Natural killer cell treated with Interleukin-12 subunit alpha and Interleukin-12 subunit beta and Interleukin-15 and Interleukin-18, amount 100 ng/mL, for 72 hours (primary cell): Measurements from ENCODE around the gene CD1E. TPM values are rescaled to one million over a fixed set of nuclear protein-coding genes. Genes with fewer than 3 reads are reported as not detected.
"Not testable (repeated sequence)": the region's sequence is repeated elsewhere in the genome, so short reads cannot be mapped to it uniquely, and the experiment has no call there.

Experiments used
- ATAC-seq, 2 donors: fragments of 150-1000 bp; cut with Tn5 transposase in 1 of 2; sonication (Bioruptor Pico), chemical (Tn5 transposase) in 1 of 2; 2 replicates each; pipeline ENCODE4 v1.10.0; 2021
- DNase-seq: peaks from one replicate; pipeline ENCODE4 v3.0.0; 2022; ENCODE audit warnings: low spot score
- H3K27ac Mint-ChIP-seq, 2 donors: 1 replicate in 1 of 2; 2 replicates in 1 of 2; pipeline ENCODE4 v1.8.0; 2022; ENCODE audit warnings: mixed read lengths in 2 of 2, mild to moderate bottlenecking in 1 of 2, moderate library complexity in 1 of 2
- H3K27me3 Mint-ChIP-seq, 2 donors: 1 replicate in 1 of 2; 2 replicates in 1 of 2; pipeline ENCODE4 v1.8.0; 2022; ENCODE audit warnings: mixed read lengths in 2 of 2
- H3K36me3 Mint-ChIP-seq: one replicate; pipeline ENCODE4 v1.8.0; 2022; ENCODE audit warnings: mixed read lengths
- H3K4me1 Mint-ChIP-seq, 2 donors: 1 replicate in 1 of 2; 2 replicates in 1 of 2; pipeline ENCODE4 v1.8.0; 2022; ENCODE audit warnings: low read depth in 2 of 2, mixed read lengths in 2 of 2, mild to moderate bottlenecking in 1 of 2
- H3K4me3 Mint-ChIP-seq: one replicate; pipeline ENCODE4 v1.8.0; 2022; ENCODE audit warnings: mixed read lengths
- H3K9me3 Mint-ChIP-seq: 2 replicates; pipeline ENCODE4 v1.8.0; 2022; ENCODE audit warnings: mixed read lengths
- total RNA-seq, 2 donors: library from RNA; stranded (reverse); gene quantifications; one replicate each; pipeline ENCODE4 v1.2.3, GENCODE V29; 2022

The CD1E gene
- total RNA-seq, 2 donors from 2014 or later: not detected

DNA sequence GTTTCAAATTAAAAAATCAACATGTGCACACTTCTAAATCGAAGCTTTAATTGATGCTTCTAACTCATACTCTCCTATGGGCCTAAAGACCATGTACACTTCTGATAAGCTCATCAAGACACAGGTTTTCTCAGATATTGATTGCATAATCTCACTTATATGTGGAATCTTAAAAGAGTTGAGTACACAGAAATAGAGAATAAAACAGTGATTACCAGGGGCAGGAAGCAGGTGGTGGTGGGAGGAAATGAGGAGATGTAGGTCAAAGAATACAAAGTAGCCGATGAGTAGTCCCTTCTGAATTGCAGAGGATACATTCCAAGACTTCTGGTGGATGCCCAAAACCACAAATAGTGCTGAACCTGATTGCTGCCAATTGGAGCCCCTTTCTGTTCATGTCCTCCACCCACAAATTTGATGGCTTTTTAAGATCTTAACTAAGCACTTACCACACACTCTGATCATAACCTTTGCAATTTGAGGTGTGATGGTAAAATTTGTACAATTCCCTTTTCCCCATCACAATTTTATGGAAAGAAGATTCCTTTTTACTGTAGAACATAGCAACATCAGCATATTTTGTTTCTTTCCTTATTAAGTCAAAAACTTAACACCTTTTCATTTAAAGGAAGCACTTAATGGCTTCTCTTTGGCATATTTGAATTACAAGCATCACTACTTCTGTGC is 19.0 kb upstream of the CD1E start:
- H3K27me3 Mint-ChIP-seq: peaks cover 17 to 20% of the 10 kb centered on the region in 2 donors
- no peak for ATAC-seq
- H3K9me3 Mint-ChIP-seq: no peaks in the 10 kb centered on the region
- peaks cover 11 to 20% of the 10 kb centered on the region in 2 donors for H3K4me1 Mint-ChIP-seq
- no peak overlapping the region for H3K27ac Mint-ChIP-seq
- no peak for DNase-seq
- peaks cover 10% of the 10 kb centered on the region for H3K36me3 Mint-ChIP-seq
- no peak overlapping the region for H3K4me3 Mint-ChIP-seq

DNA sequence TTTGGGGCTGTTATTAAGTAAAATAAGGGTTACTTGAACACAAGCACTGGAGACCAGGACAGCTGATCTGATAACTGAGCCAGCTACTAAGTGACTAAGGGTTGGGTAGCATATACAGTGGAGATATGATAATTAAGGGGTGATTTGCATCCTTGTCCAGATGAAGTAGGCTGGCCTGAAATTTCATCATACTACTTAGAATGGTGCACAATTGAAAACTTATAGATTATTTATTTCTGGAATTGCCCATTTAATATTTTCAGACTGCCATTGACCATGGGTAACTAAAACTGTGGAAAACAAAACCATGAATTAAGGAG is 18.5 kb upstream of the CD1E start:
- DNase-seq: no peak
- Mint-ChIP-seq H3K27me3 (peaks cover 17 to 20% of the 10 kb centered on the region in 2 donors), H3K9me3 (no peaks in the 10 kb centered on the region), H3K4me1 (peaks cover 11 to 20% of the 10 kb centered on the region in 2 donors), H3K36me3 (peaks cover 11% of the 10 kb centered on the region), H3K27ac (no peak overlapping the region), H3K4me3 (no peak overlapping the region)
- ATAC-seq: no peak

- Mint-ChIP-seq H3K36me3 (peaks cover 16% of the 10 kb centered on the region), H3K4me1 (peaks cover 11 to 20% of the 10 kb centered on the region in 2 donors), H3K27me3 (peaks cover 20 to 23% of the 10 kb centered on the region in 2 donors)
- not testable (repeated sequence) for H3K4me3 Mint-ChIP-seq, H3K27ac Mint-ChIP-seq, DNase-seq, H3K9me3 Mint-ChIP-seq, ATAC-seq
These were observed 17.3 kb upstream of the CD1E start for GRCh38 chr1:158336413-158336812.

DNA sequence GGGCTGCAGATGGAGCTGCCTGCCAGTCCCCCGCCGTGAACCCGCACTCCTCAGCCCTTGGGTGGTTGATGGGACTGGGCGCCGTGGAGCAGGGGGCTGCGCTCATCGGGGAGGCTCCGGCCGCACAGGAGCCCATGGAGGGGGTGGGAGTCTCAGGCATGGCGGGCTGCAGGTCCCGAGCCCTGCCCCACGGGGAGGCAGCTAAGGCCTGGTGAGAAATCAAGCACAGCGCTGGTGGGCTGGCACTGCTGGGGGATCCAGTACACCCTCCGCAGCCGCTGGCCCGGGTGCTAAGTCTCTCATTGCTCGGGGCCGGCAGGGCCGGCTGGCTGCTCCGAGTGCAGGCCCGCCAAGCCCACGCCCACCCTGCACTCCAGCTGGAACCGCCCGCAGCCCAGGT is 4.7 kb upstream of the CD1E start:
- not testable (repeated sequence) for DNase-seq, H3K9me3 Mint-ChIP-seq, H3K4me1 Mint-ChIP-seq, H3K27ac Mint-ChIP-seq, ATAC-seq, H3K4me3 Mint-ChIP-seq, H3K36me3 Mint-ChIP-seq
- peaks cover 19 to 26% of the 10 kb centered on the region in 2 donors for H3K27me3 Mint-ChIP-seq

DNA sequence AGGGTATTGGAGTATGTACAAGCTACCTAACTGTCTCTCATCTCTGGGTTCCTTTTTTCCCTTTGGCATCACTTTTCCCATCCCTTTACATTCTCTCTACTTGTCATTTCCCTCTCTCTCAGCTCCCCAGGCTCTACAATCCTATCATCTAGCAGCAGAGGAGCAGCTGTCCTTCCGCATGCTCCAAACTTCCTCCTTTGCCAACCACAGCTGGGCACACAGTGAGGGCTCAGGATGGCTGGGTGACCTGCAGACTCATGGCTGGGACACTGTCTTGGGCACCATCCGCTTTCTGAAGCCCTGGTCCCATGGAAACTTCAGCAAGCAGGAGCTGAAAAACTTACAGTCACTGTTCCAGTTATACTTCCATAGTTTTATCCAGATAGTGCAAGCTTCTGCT is 561 bp downstream of the CD1E start:
- ATAC-seq (no peak), DNase-seq (no peak)
- no peaks in the 10 kb centered on the region for H3K36me3 Mint-ChIP-seq
- no peaks in the 10 kb centered on the region for H3K4me1 Mint-ChIP-seq
- H3K27me3 Mint-ChIP-seq: peaks cover 41 to 46% of the 10 kb centered on the region in 2 donors
- no peak overlapping the region for H3K27ac Mint-ChIP-seq
- no peaks in the 10 kb centered on the region for H3K9me3 Mint-ChIP-seq
- H3K4me3 Mint-ChIP-seq: no peak overlapping the region

- Mint-ChIP-seq H3K9me3 (no peaks in the 10 kb centered on the region), H3K27me3 (peaks cover 47 to 58% of the 10 kb centered on the region in 2 donors), H3K36me3 (no peaks in the 10 kb centered on the region), H3K27ac (no peak overlapping the region), H3K4me1 (no peaks in the 10 kb centered on the region), H3K4me3 (no peak overlapping the region)
- DNase-seq: no peak
- no peak for ATAC-seq
These were observed 2.1 kb downstream of the CD1E start for GRCh38 chr1:158355773-158356285.

GRCh38 chr1:158356616-158357015 is 2.9 kb downstream of the CD1E start:
- Mint-ChIP-seq H3K9me3 (no peaks in the 10 kb centered on the region), H3K36me3 (no peaks in the 10 kb centered on the region)

GRCh38 chr1:158357441-158357840 is 3.7 kb downstream of the CD1E start:
- no peak for ATAC-seq
- Mint-ChIP-seq H3K4me1 (no peaks in the 10 kb centered on the region), H3K27ac (no peak overlapping the region), H3K4me3 (no peak overlapping the region), H3K36me3 (no peaks in the 10 kb centered on the region), H3K9me3 (no peaks in the 10 kb centered on the region), H3K27me3 (peaks cover 51 to 65% of the 10 kb centered on the region in 2 donors)
- DNase-seq: no peak

More at GRCh38 chr1:158356616-158357015, 2.9 kb downstream of the CD1E start:
- Mint-ChIP-seq H3K4me3 (no peak overlapping the region), H3K27me3 (peaks cover 47 to 58% of the 10 kb centered on the region in 2 donors), H3K27ac (no peak overlapping the region), H3K4me1 (no peaks in the 10 kb centered on the region)
- DNase-seq: no peak
- ATAC-seq: no peak

GRCh38 chr1:158362482-158362881 is 8.8 kb downstream of the CD1E start:
- no peaks in the 10 kb centered on the region for H3K36me3 Mint-ChIP-seq
- H3K9me3 Mint-ChIP-seq: no peaks in the 10 kb centered on the region
- H3K27ac Mint-ChIP-seq: no peak overlapping the region
- DNase-seq: no peak
- no peak for ATAC-seq
- H3K27me3 Mint-ChIP-seq: peaks cover 40 to 41% of the 10 kb centered on the region in 2 donors
- H3K4me3 Mint-ChIP-seq: no peak overlapping the region
- peaks cover 12 to 14% of the 10 kb centered on the region in 2 donors for H3K4me1 Mint-ChIP-seq

DNA sequence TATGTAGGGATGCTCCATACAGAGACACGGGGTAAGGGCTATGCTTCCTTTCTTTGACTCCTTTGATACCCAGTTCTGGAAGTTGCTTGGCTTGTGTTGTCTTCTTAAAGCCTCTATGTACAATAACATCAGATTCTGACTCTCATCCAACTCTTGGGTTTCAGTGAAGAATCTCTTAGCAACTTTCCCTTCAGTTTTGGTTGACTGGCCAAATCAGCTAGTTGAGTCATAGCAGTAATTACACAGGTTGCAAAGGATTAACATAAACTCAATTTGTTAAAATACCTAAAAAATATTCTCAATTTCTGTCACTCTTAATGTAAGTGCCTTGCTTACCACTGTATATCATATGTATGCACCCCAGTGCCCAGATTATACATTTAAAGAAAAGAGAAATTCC is 9.2 kb downstream of the CD1E start:
- Mint-ChIP-seq H3K36me3 (no peaks in the 10 kb centered on the region), H3K27ac (no peak overlapping the region), H3K27me3 (peaks cover 42% of the 10 kb centered on the region in 2 donors), H3K4me3 (no peak overlapping the region), H3K4me1 (peaks cover 12 to 18% of the 10 kb centered on the region in 2 donors), H3K9me3 (no peaks in the 10 kb centered on the region)
- DNase-seq: no peak
- ATAC-seq: no peak

DNA sequence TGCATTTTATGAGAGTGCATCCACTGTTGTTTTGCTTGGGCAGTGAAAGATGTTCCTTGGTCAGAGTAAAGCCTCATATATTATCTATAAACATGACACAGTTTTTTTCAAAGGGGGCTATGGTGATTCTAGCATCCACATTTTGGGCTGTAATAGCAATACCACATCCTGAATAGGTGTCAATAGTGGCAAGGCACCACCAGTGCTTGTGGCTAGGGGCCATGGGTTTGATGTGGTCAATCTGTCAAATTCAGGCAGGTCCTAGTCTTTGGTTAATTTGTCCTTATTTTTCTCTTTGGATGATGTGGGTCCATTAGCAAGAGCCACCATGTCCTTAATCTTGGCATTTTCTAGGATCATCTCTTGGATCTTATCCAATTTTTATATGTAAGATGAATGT is 13.1 kb downstream of the CD1E start:
- ATAC-seq: no peak
- Mint-ChIP-seq H3K4me1 (peaks cover 12 to 18% of the 10 kb centered on the region in 2 donors), H3K27me3 (peaks cover 42 to 46% of the 10 kb centered on the region in 2 donors), H3K9me3 (peaks cover 3% of the 10 kb centered on the region), H3K36me3 (peaks cover 4% of the 10 kb centered on the region), H3K27ac (no peak overlapping the region), H3K4me3 (no peak overlapping the region)
- no peak for DNase-seq

DNA sequence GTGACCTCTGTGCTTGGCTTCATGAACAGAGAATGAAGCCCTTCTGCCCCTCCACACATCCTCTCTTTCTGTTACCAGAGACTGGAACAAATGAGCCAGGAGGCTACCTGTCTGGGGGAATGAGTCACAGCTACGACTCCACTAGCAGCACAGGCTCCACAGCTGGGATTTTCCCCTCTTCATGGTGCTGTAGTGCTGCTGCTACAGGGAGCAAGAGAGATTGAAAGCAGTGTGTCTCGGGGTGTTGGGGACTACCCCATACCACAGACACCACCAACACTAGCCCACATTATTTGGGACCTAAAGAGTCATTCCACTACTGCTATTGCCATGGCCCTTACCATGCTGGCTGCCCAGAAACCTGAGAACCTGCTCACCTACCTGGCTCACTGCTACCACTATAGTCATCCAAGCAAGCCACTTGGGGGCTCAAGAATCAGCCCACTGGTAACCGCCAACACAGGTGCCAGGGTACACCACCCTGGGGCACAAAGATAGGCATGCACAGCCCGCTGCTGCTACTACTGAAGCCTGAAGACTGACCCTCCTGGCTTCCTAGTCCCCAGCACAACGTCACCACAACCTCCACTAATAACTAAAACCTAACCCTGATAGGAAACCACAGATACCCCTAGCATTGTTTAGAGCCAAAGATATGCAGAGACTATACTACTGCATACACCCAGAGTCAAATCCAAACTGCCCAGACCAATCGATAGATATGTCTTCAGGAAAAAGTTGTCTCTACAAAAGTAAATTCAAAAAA is 17.7 kb downstream of the CD1E start:
- peaks cover 9 to 10% of the 10 kb centered on the region in 2 donors for H3K4me1 Mint-ChIP-seq
- H3K27me3 Mint-ChIP-seq: peaks cover 44 to 47% of the 10 kb centered on the region in 2 donors
- H3K36me3 Mint-ChIP-seq: peaks cover 21% of the 10 kb centered on the region
- H3K4me3 Mint-ChIP-seq: no peak overlapping the region
- DNase-seq (no peak), ATAC-seq (peak; percentile 67 to 70)
- peaks cover 7% of the 10 kb centered on the region for H3K9me3 Mint-ChIP-seq
- no peak overlapping the region for H3K27ac Mint-ChIP-seq

DNA sequence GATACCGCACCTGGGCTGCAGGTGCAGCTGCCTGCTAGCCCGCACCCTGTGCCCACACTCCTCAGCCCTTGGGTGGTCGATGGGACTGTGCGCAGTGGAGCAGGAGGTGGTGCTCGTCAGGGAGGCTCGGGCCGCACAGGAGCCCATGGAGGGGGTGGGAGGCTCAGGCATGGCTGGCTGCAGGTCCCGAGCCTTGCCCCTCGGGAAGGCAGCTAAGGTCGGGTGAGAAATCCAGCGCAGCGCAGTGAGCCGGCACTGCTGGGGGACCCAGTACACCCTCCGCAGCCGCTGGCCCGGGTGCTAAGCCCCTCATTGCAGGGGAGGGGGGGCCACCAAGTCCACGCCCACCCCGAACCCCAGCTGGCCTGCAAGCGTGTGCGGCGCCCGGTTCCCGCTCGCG is 20.4 kb downstream of the CD1E start:
- not testable (repeated sequence) for H3K4me1 Mint-ChIP-seq, H3K4me3 Mint-ChIP-seq, DNase-seq, ATAC-seq, H3K9me3 Mint-ChIP-seq, H3K27ac Mint-ChIP-seq
- Mint-ChIP-seq H3K27me3 (peaks cover 47 to 54% of the 10 kb centered on the region in 2 donors), H3K36me3 (peaks cover 21% of the 10 kb centered on the region)

DNA sequence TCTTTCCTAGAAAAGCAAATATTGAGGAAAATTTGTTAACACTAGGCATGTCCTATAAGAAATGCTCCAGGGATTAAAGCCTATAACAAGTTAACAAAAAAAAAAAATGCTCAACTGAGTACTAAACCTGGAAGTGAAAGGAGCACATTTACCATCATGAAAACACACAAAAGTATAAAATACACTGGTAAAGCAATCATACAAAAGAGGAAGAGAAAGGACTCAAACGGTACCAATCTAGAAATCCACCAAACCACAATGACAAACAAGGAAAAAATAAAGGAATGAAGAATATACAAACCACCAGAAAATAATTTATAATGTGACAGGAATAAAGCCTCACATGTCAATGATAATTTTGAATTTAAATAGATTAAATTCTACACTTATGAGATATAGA is 21.2 kb downstream of the CD1E start:
- ATAC-seq: no peak
- H3K27me3 Mint-ChIP-seq: peaks cover 41 to 53% of the 10 kb centered on the region in 2 donors
- H3K4me3 Mint-ChIP-seq: no peak overlapping the region
- H3K4me1 Mint-ChIP-seq: no peaks in the 10 kb centered on the region
- H3K27ac Mint-ChIP-seq: no peak overlapping the region
- H3K36me3 Mint-ChIP-seq: peaks cover 21% of the 10 kb centered on the region
- H3K9me3 Mint-ChIP-seq: peaks cover 7% of the 10 kb centered on the region
- DNase-seq: no peak
